SK-N-MC (cell line): Measurements from ENCODE around the gene MFAP3.
"Not testable (repeated sequence)": the region's sequence is repeated elsewhere in the genome, so short reads cannot be mapped to it uniquely, and the experiment has no call there.

Experiments used
- DNase-seq: peaks from one replicate; pipeline ENCODE4 v3.0.0-alpha.2; 2011; ENCODE audit warnings: low read depth, low spot score
- H3K27ac ChIP-seq: fragments of 200-600 bp; sonication (generic); 2 replicates; pipeline ENCODE4 v1.5.1; 2016; ENCODE audit warnings: mixed run types
- H3K36me3 ChIP-seq: fragments of 200-600 bp; sonication (generic); 2 replicates; pipeline ENCODE4 v1.6.1; 2017; ENCODE audit warnings: antibody characterized with exemption, low read length, mixed read lengths; ENCODE audit not compliant: insufficient read depth
- H3K4me3 ChIP-seq: fragments of 200-600 bp; sonication (generic); 2 replicates; pipeline ENCODE4 v1.5.1; 2016
- H3K9ac ChIP-seq: fragments of 200-600 bp; sonication (generic); 2 replicates; pipeline ENCODE4 v1.8.0; 2017; ENCODE audit warnings: mixed run types, mixed read lengths; ENCODE audit not compliant: insufficient read length
- H3K9me3 ChIP-seq: fragments of 200-600 bp; sonication (generic); 2 replicates; pipeline ENCODE4 v1.6.1; 2017; ENCODE audit warnings: low read depth, mild to moderate bottlenecking, antibody characterized with exemption, low read length, moderate library complexity, mixed read lengths
- EZH2 ChIP-seq: fragments of 200-600 bp; sonication (generic); IDR thresholded peaks from one replicate; pipeline ENCODE4 v1.6.1; 2017; ENCODE audit warnings: antibody characterized with exemption
- FOXP2 ChIP-seq: optimal IDR thresholded peaks from 2 replicates; pipeline ENCODE3; 2011; ENCODE audit warnings: mild to moderate bottlenecking, moderate library complexity; ENCODE audit not compliant: insufficient read depth; ENCODE audit errors: extremely low read length, control extremely low read depth
- POLR2AphosphoS5 ChIP-seq: IDR thresholded peaks from 2 replicates; pipeline ENCODE4 v1.6.1; 2012; ENCODE audit warnings: mild to moderate bottlenecking, low read depth, low read length, borderline replicate concordance

The MFAP3 gene

GRCh38 chr5:154005648-154006047, 33.1 kb upstream of the MFAP3 start:
- no peak for DNase-seq
- Histone ChIP-seq H3K4me3 (no peak overlapping the region), H3K27ac (no peak overlapping the region), H3K9me3 (no peaks in the 10 kb centered on the region), H3K9ac (no peak overlapping the region), H3K36me3 (no peaks in the 10 kb centered on the region)
- TF ChIP-seq POLR2AphosphoS5, result no peak
- no peak for TF ChIP-seq FOXP2
- no peak for TF ChIP-seq EZH2

DNA sequence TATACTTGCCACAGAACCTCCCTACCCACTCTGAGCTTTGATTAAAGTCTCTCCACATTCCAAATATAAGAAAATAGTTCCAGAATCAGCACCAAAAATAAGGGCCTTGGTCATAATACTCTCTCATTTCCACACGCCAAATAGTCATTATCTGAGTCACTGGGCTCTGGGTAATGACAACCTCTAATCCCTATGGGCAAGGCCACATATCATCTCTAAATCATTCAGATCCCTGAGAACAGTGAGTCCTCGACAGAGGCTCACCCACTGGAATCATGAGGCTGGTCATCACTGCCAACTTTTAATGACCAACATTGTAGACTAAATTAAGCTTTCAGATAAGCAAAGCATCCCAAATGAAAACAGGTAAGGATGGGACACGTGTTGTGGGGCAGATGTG, 28.1 kb upstream of the MFAP3 start:
- DNase-seq, result no peak
- Histone ChIP-seq H3K36me3 (no peaks in the 10 kb centered on the region), H3K9me3 (no peaks in the 10 kb centered on the region), H3K4me3 (no peak overlapping the region), H3K27ac (no peak overlapping the region), H3K9ac (no peak overlapping the region)
- TF ChIP-seq EZH2, result no peak
- TF ChIP-seq POLR2AphosphoS5, result no peak

DNA sequence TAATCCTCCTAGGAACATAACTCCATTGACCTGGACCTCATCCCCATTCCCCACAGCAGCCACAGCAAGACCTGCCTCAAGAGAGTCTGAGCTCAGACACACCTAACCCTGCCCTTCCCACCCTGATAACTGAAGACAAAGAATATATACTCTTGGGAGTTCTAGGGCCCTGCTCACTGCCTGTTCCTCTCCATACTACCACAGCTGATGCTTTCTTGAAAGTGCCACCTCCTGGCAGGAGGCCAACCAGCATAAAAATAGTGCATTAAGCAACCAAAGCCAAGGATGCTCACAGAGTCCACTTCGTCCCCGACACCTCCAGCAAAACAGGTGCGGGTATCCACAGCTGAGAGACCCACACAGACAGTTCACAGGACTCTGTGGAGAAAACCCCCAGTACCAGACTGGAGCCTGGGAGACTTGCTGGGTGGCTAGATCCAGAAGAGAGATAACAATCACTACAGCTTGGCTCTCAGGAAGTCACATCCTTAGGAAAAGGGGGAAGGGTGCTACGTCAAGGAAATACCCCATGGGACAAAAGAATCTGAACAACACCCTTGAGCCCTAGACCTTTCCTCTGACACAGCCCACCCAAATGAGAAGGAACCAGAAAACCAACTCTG, 23.6 kb upstream of the MFAP3 start:
- no peak for TF ChIP-seq POLR2AphosphoS5
- TF ChIP-seq EZH2, result no peak
- TF ChIP-seq FOXP2, result no peak
- Histone ChIP-seq H3K36me3 (0 out of 2 replicates have a peak, but pooled peaks cover 2% of the 10 kb centered on the region), H3K9me3 (no peaks in the 10 kb centered on the region), H3K27ac (no peak overlapping the region), H3K4me3 (no peak overlapping the region), H3K9ac (no peak overlapping the region)
- DNase-seq, result no peak

- H3K27ac ChIP-seq, DNase-seq, H3K4me3 ChIP-seq, H3K9me3 ChIP-seq, H3K9ac ChIP-seq, H3K36me3 ChIP-seq: not testable (repeated sequence)
Observed at GRCh38 chr5:154018919-154019318, 19.8 kb upstream of the MFAP3 start.

DNA sequence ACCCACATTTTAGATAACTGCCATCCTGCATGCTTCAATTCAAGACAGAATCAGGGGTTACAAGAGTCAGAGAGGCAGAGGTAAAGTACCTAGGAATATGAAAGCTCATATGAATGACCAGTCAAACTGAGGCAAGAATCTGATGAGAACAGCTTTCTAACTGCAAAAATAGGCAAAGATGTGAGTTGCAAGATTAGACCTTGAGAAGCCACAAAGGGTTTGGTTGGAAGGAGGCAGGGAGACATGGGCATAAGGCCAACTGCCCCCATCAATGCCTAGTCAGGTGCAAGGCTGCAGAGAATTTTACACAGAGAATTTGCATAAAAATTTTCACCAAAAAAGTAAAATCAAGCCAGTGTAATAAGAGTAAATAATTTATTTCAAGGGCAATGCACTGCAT, 12.8 kb upstream of the MFAP3 start:
- TF ChIP-seq FOXP2, result no peak
- no peak for TF ChIP-seq EZH2
- no peak for TF ChIP-seq POLR2AphosphoS5
- H3K27ac ChIP-seq, result no peak overlapping the region
- no peak overlapping the region for H3K4me3 ChIP-seq
- no peaks in the 10 kb centered on the region for H3K9me3 ChIP-seq
- peaks cover 10% of the 10 kb centered on the region; the same call in 1 of the 2 replicates for H3K36me3 ChIP-seq
- no peak for DNase-seq
- H3K9ac ChIP-seq, result no peak overlapping the region

GRCh38 chr5:154031937-154032489, 6.8 kb upstream of the MFAP3 start:
- peaks cover 3% of the 10 kb centered on the region; the same call in 1 of the 2 replicates for H3K36me3 ChIP-seq
- H3K9me3 ChIP-seq, result no peaks in the 10 kb centered on the region
- TF ChIP-seq POLR2AphosphoS5, result no peak
- no peak for TF ChIP-seq FOXP2
- TF ChIP-seq EZH2, result no peak
- H3K4me3 ChIP-seq, result no peak overlapping the region
- no peak overlapping the region for H3K9ac ChIP-seq
- no peak overlapping the region for H3K27ac ChIP-seq
- DNase-seq, result no peak

DNA sequence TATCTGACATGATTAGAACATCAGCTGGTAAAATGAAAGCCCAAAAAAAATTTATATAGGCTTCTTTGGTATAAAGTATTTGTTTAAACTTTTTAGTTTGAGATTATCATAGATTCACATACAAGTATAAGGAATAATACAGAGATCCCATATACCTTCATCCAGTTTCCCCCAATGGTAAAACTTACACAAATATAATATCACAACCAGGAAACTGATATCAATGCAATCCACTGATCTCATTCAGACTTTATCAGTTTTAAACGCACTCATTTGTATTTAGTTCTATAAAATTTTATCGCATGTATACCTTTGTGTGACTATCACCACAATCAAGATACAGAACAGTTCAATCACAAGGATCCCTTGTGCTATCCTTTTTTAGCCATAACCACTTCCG, 3.8 kb upstream of the MFAP3 start:
- Histone ChIP-seq H3K27ac (no peak overlapping the region), H3K4me3 (no peak overlapping the region), H3K9ac (no peak overlapping the region), H3K36me3 (no peaks in the 10 kb centered on the region), H3K9me3 (no peaks in the 10 kb centered on the region)
- TF ChIP-seq POLR2AphosphoS5 (no peak), FOXP2 (no peak)
- no peak for DNase-seq

- Histone ChIP-seq H3K9ac (peak overlapping the region; percentile 85), H3K27ac (no peak overlapping the region), H3K4me3 (peak overlapping the region; percentile 96), H3K9me3 (no peaks in the 10 kb centered on the region), H3K36me3 (no peaks in the 10 kb centered on the region)
- TF ChIP-seq POLR2AphosphoS5, result no peak
- TF ChIP-seq FOXP2, result no peak
- TF ChIP-seq EZH2, result no peak
- DNase-seq, result no peak
Observed at GRCh38 chr5:154038261-154038706, 483 bp upstream of the MFAP3 start.

DNA sequence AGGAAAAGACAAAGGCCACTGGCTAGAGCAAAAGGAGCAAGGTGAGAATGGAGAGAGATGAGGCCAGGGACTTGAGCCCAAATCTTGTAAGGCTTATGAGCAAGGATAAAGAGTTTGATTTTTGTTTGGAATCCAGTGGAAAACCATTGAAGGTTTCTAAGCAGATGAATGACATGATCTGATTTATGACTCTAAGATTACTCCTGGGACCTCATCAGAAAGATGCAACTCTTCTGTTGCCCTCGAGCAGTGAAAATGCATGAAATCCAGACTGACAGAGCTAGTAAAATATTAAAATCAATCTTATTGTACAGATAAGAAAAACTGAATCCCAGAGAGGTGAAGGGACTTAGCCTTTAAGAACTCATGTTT, 677 bp downstream of the MFAP3 start:
- TF ChIP-seq POLR2AphosphoS5, result no peak
- no peak for TF ChIP-seq FOXP2
- no peak for TF ChIP-seq EZH2
- no peak overlapping the region for H3K27ac ChIP-seq
- H3K4me3 ChIP-seq, result peak overlapping the region; percentile 96
- DNase-seq, result no peak
- H3K36me3 ChIP-seq, result no peaks in the 10 kb centered on the region
- H3K9ac ChIP-seq, result peak overlapping the region; percentile 85
- no peaks in the 10 kb centered on the region for H3K9me3 ChIP-seq

GRCh38 chr5:154042766-154043165, 4.0 kb downstream of the MFAP3 start:
- TF ChIP-seq FOXP2 (no peak), EZH2 (no peak), POLR2AphosphoS5 (no peak)
- no peak for DNase-seq

More at GRCh38 chr5:154042766-154043165, 4.0 kb downstream of the MFAP3 start:
- no peak overlapping the region for H3K4me3 ChIP-seq
- H3K9ac ChIP-seq, result no peak overlapping the region
- no peak overlapping the region for H3K27ac ChIP-seq
- no peaks in the 10 kb centered on the region for H3K9me3 ChIP-seq
- no peaks in the 10 kb centered on the region for H3K36me3 ChIP-seq
